ENCODE data around the gene LDAH. TPM values are rescaled to one million over a fixed set of nuclear protein-coding genes. Genes with fewer than 3 reads are reported as not detected.

The LDAH gene
- total RNA-seq, 1 donor, result 17.4 TPM

DNA sequence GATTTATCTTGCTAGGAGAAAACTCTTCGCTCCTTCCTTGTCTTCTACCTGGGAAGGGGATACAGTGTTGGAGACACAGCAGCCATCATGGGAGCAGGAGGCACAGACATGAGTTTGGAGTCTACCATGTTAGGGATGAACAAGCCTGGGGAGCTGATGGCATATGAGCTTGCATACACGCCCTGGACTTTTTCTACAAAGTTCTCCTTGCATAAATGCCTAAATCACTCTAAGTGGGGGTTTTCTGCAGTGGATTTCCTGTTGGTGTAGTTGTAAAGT is 168.4 kb downstream of the LDAH start:
- TF ChIP-seq, protein P1, sequence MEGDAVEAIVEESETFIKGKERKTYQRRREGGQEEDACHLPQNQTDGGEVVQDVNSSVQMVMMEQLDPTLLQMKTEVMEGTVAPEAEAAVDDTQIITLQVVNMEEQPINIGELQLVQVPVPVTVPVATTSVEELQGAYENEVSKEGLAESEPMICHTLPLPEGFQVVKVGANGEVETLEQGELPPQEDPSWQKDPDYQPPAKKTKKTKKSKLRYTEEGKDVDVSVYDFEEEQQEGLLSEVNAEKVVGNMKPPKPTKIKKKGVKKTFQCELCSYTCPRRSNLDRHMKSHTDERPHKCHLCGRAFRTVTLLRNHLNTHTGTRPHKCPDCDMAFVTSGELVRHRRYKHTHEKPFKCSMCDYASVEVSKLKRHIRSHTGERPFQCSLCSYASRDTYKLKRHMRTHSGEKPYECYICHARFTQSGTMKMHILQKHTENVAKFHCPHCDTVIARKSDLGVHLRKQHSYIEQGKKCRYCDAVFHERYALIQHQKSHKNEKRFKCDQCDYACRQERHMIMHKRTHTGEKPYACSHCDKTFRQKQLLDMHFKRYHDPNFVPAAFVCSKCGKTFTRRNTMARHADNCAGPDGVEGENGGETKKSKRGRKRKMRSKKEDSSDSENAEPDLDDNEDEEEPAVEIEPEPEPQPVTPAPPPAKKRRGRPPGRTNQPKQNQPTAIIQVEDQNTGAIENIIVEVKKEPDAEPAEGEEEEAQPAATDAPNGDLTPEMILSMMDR (IDR thresholded peaks at IDR 0.05; ENCODE audit: extremely low read depth, low read depth, low read length), result no peak
- Histone ChIP-seq H3K79me2 (ENCODE audit: insufficient read depth, low read length) (peaks cover 13% of the 10 kb centered on the region), H3K9me3 (ENCODE audit: low read depth, low read length) (no peaks in the 10 kb centered on the region), H2AFZ (ENCODE audit: low read length) (no peak overlapping the region), H3K4me2 (ENCODE audit: insufficient read depth, low read length) (no peak overlapping the region), H3K27ac (ENCODE audit: low read depth, low read length) (no peak overlapping the region), H3K36me3 (ENCODE audit: insufficient read depth, low read length) (no peaks in the 10 kb centered on the region), H3K4me3 (ENCODE audit: insufficient read depth, low read length) (no peak overlapping the region), H4K20me1 (ENCODE audit: insufficient read depth, low read length) (no peaks in the 10 kb centered on the region), H3K27me3 (ENCODE audit: insufficient read depth, low read length) (peaks cover 35% of the 10 kb centered on the region), H3K4me1 (ENCODE audit: insufficient read depth, low read length) (peaks cover 15% of the 10 kb centered on the region)
- DNase-seq (ENCODE audit: insufficient read length, low spot score, missing footprints), result no peak

DNA sequence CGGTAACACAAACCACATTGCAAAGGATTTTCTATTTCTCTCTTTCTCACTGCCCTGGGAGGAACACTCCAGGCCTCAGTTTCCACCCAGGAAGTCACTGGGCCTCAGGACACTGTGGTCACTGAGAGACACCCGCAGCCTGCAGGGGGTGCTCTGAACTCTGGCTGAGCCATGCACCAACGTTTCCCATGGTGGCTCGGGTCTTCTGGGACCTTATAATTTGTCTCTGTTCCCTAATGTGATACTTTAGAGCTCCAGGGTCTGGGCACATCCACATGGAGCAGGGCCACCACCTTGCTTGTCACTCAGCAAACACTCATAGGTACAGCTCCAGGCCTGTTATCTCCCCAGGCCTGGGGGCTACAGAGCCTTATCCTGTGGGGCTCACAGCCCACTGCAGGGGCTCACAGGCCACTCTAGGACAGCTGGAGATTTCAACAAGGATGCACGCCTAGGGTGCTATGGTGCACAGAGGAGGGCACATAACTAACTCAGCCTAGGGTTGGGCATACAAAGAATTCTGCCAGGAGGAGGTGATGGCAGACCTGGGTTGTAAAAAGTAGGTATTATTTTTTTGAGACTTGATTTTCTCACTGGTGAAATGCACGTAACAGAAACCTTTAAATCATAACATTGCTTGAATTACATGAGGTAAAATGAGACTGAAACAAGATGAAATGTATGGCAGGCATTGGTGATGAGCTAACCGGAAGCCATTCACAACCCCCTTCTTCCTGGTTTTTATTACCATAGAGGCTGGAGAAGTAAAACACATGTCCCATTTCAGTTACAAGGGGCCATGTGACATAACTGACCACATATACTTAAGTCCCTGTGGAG is 169.0 kb downstream of the LDAH start:
- no peaks in the 10 kb centered on the region for H4K20me1 ChIP-seq (ENCODE audit: insufficient read depth, low read length)
- TF ChIP-seq, protein P1 (IDR thresholded peaks at IDR 0.05; ENCODE audit: extremely low read depth, low read depth, low read length), result no peak
- no peak for DNase-seq (ENCODE audit: insufficient read length, low spot score, missing footprints)
- no peak overlapping the region for H3K4me2 ChIP-seq (ENCODE audit: insufficient read depth, low read length)
- H3K4me1 ChIP-seq (ENCODE audit: insufficient read depth, low read length), result peaks cover 15% of the 10 kb centered on the region
- H3K36me3 ChIP-seq (ENCODE audit: insufficient read depth, low read length), result no peaks in the 10 kb centered on the region
- H3K27ac ChIP-seq (ENCODE audit: low read depth, low read length), result no peak overlapping the region
- no peaks in the 10 kb centered on the region for H3K9me3 ChIP-seq (ENCODE audit: low read depth, low read length)
- H3K4me3 ChIP-seq (ENCODE audit: insufficient read depth, low read length), result no peak overlapping the region
- H2AFZ ChIP-seq (ENCODE audit: low read length), result no peak overlapping the region
- H3K79me2 ChIP-seq (ENCODE audit: insufficient read depth, low read length), result peaks cover 19% of the 10 kb centered on the region
- H3K27me3 ChIP-seq (ENCODE audit: insufficient read depth, low read length), result peaks cover 29% of the 10 kb centered on the region

DNA sequence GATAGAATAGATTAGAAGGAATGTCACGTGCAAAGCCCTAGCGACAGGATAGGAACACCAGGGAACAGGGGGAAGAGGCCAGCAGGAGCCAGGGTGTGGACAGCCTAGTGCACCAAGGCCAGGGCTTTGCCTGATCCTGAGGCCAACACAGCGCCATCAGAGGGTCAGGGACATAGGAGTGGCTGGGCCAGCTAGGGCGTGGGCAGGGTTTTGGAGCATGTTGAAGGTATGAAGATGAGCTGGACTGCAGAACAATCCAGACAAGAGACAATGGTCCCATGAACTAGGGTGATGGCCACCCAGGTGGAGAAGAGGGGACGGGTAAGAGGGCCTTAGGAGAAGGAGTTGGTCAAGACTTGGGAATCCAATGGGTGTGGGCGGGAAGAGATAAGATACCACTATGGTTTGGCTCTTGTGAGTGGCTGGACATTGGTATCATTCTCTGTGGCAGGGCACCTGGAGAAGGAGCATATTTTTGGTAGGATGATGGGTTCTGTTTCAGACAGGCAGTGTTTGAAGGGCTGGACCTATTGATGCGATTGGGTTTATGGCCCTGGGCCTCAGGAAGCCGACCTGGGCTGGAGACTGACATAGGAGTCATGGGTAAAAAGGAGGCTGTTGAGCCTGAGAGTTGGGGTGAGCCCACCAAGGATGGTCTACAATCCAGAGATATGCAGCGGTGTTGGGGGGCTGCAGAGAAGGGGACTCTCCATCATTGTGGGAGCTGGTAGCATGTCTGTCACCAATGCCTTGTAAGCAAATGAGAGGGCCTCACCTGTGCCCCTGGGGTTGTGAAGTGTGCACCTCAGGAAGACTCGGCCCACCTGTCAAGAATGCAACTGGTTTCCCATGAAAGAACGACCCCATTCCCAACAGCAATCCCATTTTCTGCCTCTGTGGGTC is 170.0 kb downstream of the LDAH start:
- Histone ChIP-seq H3K9me3 (ENCODE audit: low read depth, low read length) (no peaks in the 10 kb centered on the region), H3K4me2 (ENCODE audit: insufficient read depth, low read length) (no peak overlapping the region), H3K27me3 (ENCODE audit: insufficient read depth, low read length) (peaks cover 27% of the 10 kb centered on the region), H2AFZ (ENCODE audit: low read length) (no peak overlapping the region), H3K79me2 (ENCODE audit: insufficient read depth, low read length) (peaks cover 29% of the 10 kb centered on the region), H3K4me3 (ENCODE audit: insufficient read depth, low read length) (no peak overlapping the region), H3K36me3 (ENCODE audit: insufficient read depth, low read length) (no peaks in the 10 kb centered on the region), H3K4me1 (ENCODE audit: insufficient read depth, low read length) (peaks cover 15% of the 10 kb centered on the region), H4K20me1 (ENCODE audit: insufficient read depth, low read length) (peaks cover 8% of the 10 kb centered on the region), H3K27ac (ENCODE audit: low read depth, low read length) (no peak overlapping the region)
- TF ChIP-seq, protein P1 (IDR thresholded peaks at IDR 0.05; ENCODE audit: extremely low read depth, low read depth, low read length), result no peak
- DNase-seq (ENCODE audit: insufficient read length, low spot score, missing footprints), result no peak

DNA sequence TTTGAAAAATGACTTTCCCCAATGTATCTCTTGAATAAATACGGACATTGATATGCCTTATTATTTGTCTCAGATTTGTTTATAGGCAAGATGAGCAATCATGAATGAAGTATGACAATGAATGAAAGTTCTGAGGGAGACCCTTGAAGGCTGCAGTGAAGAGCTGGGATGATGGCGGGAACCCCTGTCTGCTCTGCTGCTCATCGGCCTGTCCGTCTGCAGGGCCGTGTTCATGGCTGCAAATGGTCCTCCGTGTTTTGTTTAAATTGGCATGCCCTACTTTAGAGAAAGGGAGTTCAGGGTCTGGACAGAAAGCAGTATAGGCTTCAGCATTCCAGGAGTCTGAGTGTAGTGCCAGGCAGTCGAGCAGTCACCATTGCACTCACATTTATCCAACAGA is 170.8 kb downstream of the LDAH start:
- Histone ChIP-seq H3K4me3 (ENCODE audit: insufficient read depth, low read length) (no peak overlapping the region), H3K4me2 (ENCODE audit: insufficient read depth, low read length) (no peak overlapping the region), H3K36me3 (ENCODE audit: insufficient read depth, low read length) (no peaks in the 10 kb centered on the region), H3K4me1 (ENCODE audit: insufficient read depth, low read length) (peaks cover 15% of the 10 kb centered on the region), H3K27me3 (ENCODE audit: insufficient read depth, low read length) (peaks cover 21% of the 10 kb centered on the region), H3K79me2 (ENCODE audit: insufficient read depth, low read length) (peaks cover 37% of the 10 kb centered on the region), H3K27ac (ENCODE audit: low read depth, low read length) (no peak overlapping the region), H3K9me3 (ENCODE audit: low read depth, low read length) (no peaks in the 10 kb centered on the region), H2AFZ (ENCODE audit: low read length) (no peak overlapping the region), H4K20me1 (ENCODE audit: insufficient read depth, low read length) (peaks cover 13% of the 10 kb centered on the region)
- TF ChIP-seq, protein P1 (IDR thresholded peaks at IDR 0.05; ENCODE audit: extremely low read depth, low read depth, low read length), result no peak
- DNase-seq (ENCODE audit: insufficient read length, low spot score, missing footprints), result no peak
